ACC112 (cell line): Measurements from ENCODE around the gene TEX19.

Experiments
- H2AFZ ChIP-seq: fragments of 200-600 bp; sonication (generic); one replicate; pipeline ENCODE4 v1.6.0; 2017; ENCODE audit warnings: antibody characterized with exemption, low read length; ENCODE audit not compliant: unreplicated experiment
- H3K27ac ChIP-seq: fragments of 200-600 bp; sonication (generic); 2 replicates; pipeline ENCODE4 v1.5.1; 2014; ENCODE audit warnings: low read depth, mild to moderate bottlenecking, antibody characterized with exemption, low read length, moderate library complexity
- H3K27me3 ChIP-seq: fragments of 200-600 bp; sonication (generic); 2 replicates; pipeline ENCODE4 v1.6.1; 2014; ENCODE audit warnings: mild to moderate bottlenecking, antibody characterized with exemption, low read length, moderate library complexity, mixed read lengths; ENCODE audit not compliant: insufficient read depth
- H3K36me3 ChIP-seq: fragments of 200-600 bp; sonication (generic); 2 replicates; pipeline ENCODE4 v1.6.1; 2016; ENCODE audit warnings: mild to moderate bottlenecking, antibody characterized with exemption, low read length, moderate library complexity, mixed read lengths; ENCODE audit not compliant: insufficient read depth
- H3K4me1 ChIP-seq: fragments of 200-600 bp; sonication (generic); one replicate; pipeline ENCODE4 v1.6.1; 2016; ENCODE audit warnings: low read length, mixed read lengths; ENCODE audit not compliant: insufficient read depth, unreplicated experiment, control insufficient read depth
- H3K4me3 ChIP-seq: fragments of 200-600 bp; sonication (generic); 2 replicates; pipeline ENCODE4 v1.5.1; 2014; ENCODE audit warnings: mild to moderate bottlenecking, low read depth, low read length
- H3K79me2 ChIP-seq: fragments of 200-600 bp; sonication (generic); one replicate; pipeline ENCODE4 v1.6.0; 2016; ENCODE audit warnings: low read length; ENCODE audit not compliant: control insufficient read depth, unreplicated experiment, insufficient read depth

TEX19 gene

GRCh38 chr17:82316651-82317393, 42.2 kb upstream of the TEX19 start:
- no peaks in the 10 kb centered on the region for H3K36me3 ChIP-seq
- H3K4me3 ChIP-seq, result no peak overlapping the region
- no peaks in the 10 kb centered on the region for H3K79me2 ChIP-seq
- H3K4me1 ChIP-seq, result peaks cover 7% of the 10 kb centered on the region
- H2AFZ ChIP-seq, result no peak overlapping the region
- H3K27ac ChIP-seq, result no peak overlapping the region
- peaks cover 17% of the 10 kb centered on the region; the same call in 1 of the 2 replicates for H3K27me3 ChIP-seq

- Histone ChIP-seq H3K36me3 (no peaks in the 10 kb centered on the region), H3K4me1 (peaks cover 7% of the 10 kb centered on the region), H3K27me3 (peaks cover 17% of the 10 kb centered on the region; the same call in 1 of the 2 replicates), H3K27ac (no peak within 1 kb of the TSS), H2AFZ (no peak within 1 kb of the TSS), H3K4me3 (no peak within 1 kb of the TSS), H3K79me2 (no peaks in the 10 kb centered on the region)
Observed at GRCh38 chr17:82317394-82318168, 41.5 kb upstream of the TEX19 start, which contains the start of gene CD7. CD7 (minus strand) TSS chr17:82317608; CDS start chr17:82317495, 113 bp downstream.

GRCh38 chr17:82318169-82318498, 40.9 kb upstream of the TEX19 start:
- H3K4me1 ChIP-seq, result peaks cover 7% of the 10 kb centered on the region

GRCh38 chr17:82318772-82319606, 40.1 kb upstream of the TEX19 start:
- H3K4me1 ChIP-seq, result peaks cover 7% of the 10 kb centered on the region
- H3K36me3 ChIP-seq, result no peaks in the 10 kb centered on the region
- H3K27me3 ChIP-seq, result peaks cover 17% of the 10 kb centered on the region; the same call in 1 of the 2 replicates

More at GRCh38 chr17:82318169-82318498, 40.9 kb upstream of the TEX19 start:
- no peak overlapping the region for H3K27ac ChIP-seq
- H3K36me3 ChIP-seq, result no peaks in the 10 kb centered on the region
- no peaks in the 10 kb centered on the region for H3K79me2 ChIP-seq
- H3K4me3 ChIP-seq, result no peak overlapping the region
- H3K27me3 ChIP-seq, result peaks cover 17% of the 10 kb centered on the region; the same call in 1 of the 2 replicates
- H2AFZ ChIP-seq, result no peak overlapping the region

GRCh38 chr17:82319619-82320062, 39.4 kb upstream of the TEX19 start:
- Histone ChIP-seq H3K4me1 (peaks cover 7% of the 10 kb centered on the region), H3K27me3 (peaks cover 14% of the 10 kb centered on the region; the same call in 1 of the 2 replicates), H3K79me2 (no peaks in the 10 kb centered on the region), H3K36me3 (no peaks in the 10 kb centered on the region), H3K4me3 (no peak overlapping the region), H3K27ac (no peak overlapping the region), H2AFZ (no peak overlapping the region)

More at GRCh38 chr17:82318772-82319606, 40.1 kb upstream of the TEX19 start:
- Histone ChIP-seq H2AFZ (no peak overlapping the region), H3K4me3 (no peak overlapping the region), H3K79me2 (no peaks in the 10 kb centered on the region), H3K27ac (no peak overlapping the region)

- no peak overlapping the region for H2AFZ ChIP-seq
- H3K27me3 ChIP-seq, result peaks cover 8% of the 10 kb centered on the region; the same call in 1 of the 2 replicates
- H3K36me3 ChIP-seq, result no peaks in the 10 kb centered on the region
- peaks cover 7% of the 10 kb centered on the region for H3K4me1 ChIP-seq
- H3K27ac ChIP-seq, result no peak overlapping the region
- H3K4me3 ChIP-seq, result no peak overlapping the region
- H3K79me2 ChIP-seq, result no peaks in the 10 kb centered on the region
Observed at GRCh38 chr17:82320140-82320840, 38.8 kb upstream of the TEX19 start.

- H3K4me1 ChIP-seq, result no peaks in the 10 kb centered on the region
- no peaks in the 10 kb centered on the region for H3K27me3 ChIP-seq
- H3K27ac ChIP-seq, result 0 out of 2 replicates have a peak overlapping the region, but pooled peaks have one; percentile 36
- no peak overlapping the region for H2AFZ ChIP-seq
- no peak overlapping the region for H3K4me3 ChIP-seq
- no peaks in the 10 kb centered on the region for H3K36me3 ChIP-seq
- H3K79me2 ChIP-seq, result no peaks in the 10 kb centered on the region
Observed at GRCh38 chr17:82320956-82321927, 37.8 kb upstream of the TEX19 start.

GRCh38 chr17:82321947-82322466, 37.0 kb upstream of the TEX19 start:
- H3K27ac ChIP-seq, result no peak overlapping the region
- H2AFZ ChIP-seq, result no peak overlapping the region
- H3K27me3 ChIP-seq, result no peaks in the 10 kb centered on the region
- H3K4me1 ChIP-seq, result no peaks in the 10 kb centered on the region
- no peaks in the 10 kb centered on the region for H3K79me2 ChIP-seq
- no peaks in the 10 kb centered on the region for H3K36me3 ChIP-seq
- no peak overlapping the region for H3K4me3 ChIP-seq
